SW480 (cell line): Measurements from ENCODE around the gene SPACA4.
"Not testable (repeated sequence)": the region's sequence is repeated elsewhere in the genome, so short reads cannot be mapped to it uniquely, and the experiment has no call there.

Source experiments
- DNase-seq: peaks from one replicate; pipeline ENCODE4 v3.0.0-alpha.2; 2016; ENCODE audit warnings: low spot score

SPACA4 gene

GRCh38 chr19:48618916-48619691 is 12.6 kb downstream of the SPACA4 start, which contains the start of the genes RPL18 and SPHK2:
TSS of gene RPL18 (minus strand) at chr19:48619178. CDS start at chr19:48619143, 35 bp downstream.
TSS of gene SPHK2 (plus strand) at chr19:48619506. CDS start at chr19:48620515, 1,009 bp downstream.
- peak; percentile 100 for DNase-seq

- no peak for DNase-seq
These were observed 13.4 kb downstream of the SPACA4 start for GRCh38 chr19:48619692-48620585.

- no peak for DNase-seq
These were observed 17.1 kb downstream of the SPACA4 start for GRCh38 chr19:48623556-48624066.

GRCh38 chr19:48624067-48624594 is 17.6 kb downstream of the SPACA4 start:
- DNase-seq: peak; percentile 98

GRCh38 chr19:48624791-48625723 is 18.5 kb downstream of the SPACA4 start:
- DNase-seq: no peak

GRCh38 chr19:48625891-48626327 is 19.4 kb downstream of the SPACA4 start:
- no peak for DNase-seq

GRCh38 chr19:48627201-48627864 is 20.8 kb downstream of the SPACA4 start:
- DNase-seq: peak; percentile 98

- no peak for DNase-seq
These were observed 21.3 kb downstream of the SPACA4 start for GRCh38 chr19:48627865-48628314.

GRCh38 chr19:48628486-48629296 is 22.1 kb downstream of the SPACA4 start:
- no peak for DNase-seq

GRCh38 chr19:48629297-48629598 is 22.7 kb downstream of the SPACA4 start:
- no peak for DNase-seq

GRCh38 chr19:48629599-48630295 is 23.2 kb downstream of the SPACA4 start:
- peak; percentile 80 for DNase-seq

- DNase-seq: peak; percentile 64
These were observed 23.9 kb downstream of the SPACA4 start for GRCh38 chr19:48630296-48631063.

- no peak for DNase-seq
These were observed 24.7 kb downstream of the SPACA4 start for GRCh38 chr19:48631225-48631624.

GRCh38 chr19:48632286-48632685 is 25.7 kb downstream of the SPACA4 start:
- not testable (repeated sequence) for DNase-seq

- DNase-seq: peak; percentile 84
These were observed 26.2 kb downstream of the SPACA4 start for GRCh38 chr19:48632692-48633147.

- no peak for DNase-seq
These were observed 26.9 kb downstream of the SPACA4 start for GRCh38 chr19:48633148-48634035.

GRCh38 chr19:48634036-48634342 is 27.4 kb downstream of the SPACA4 start:
- no peak for DNase-seq
